Skeletal muscle tissue (tissue), 4 donors: ENCODE data around the gene CCSER1. TPM values are rescaled to one million over a fixed set of nuclear protein-coding genes. Genes with fewer than 3 reads are reported as not detected.

Experiments
- H3K27ac ChIP-seq: one replicate; pipeline ENCODE4 v1.7.0; 2013; ENCODE audit warnings: mild to moderate bottlenecking, low read depth, low read length, inconsistent platforms
- H3K27me3 ChIP-seq, 3 donors: one replicate each; pipeline ENCODE4 v1.7.0; 2013; ENCODE audit warnings: low read length in 3 of 3; ENCODE audit not compliant: control insufficient read depth in 3 of 3, insufficient read depth in 3 of 3
- H3K36me3 ChIP-seq, 3 donors: one replicate each; pipeline ENCODE4 v1.7.0; 2013; ENCODE audit warnings: low read length in 3 of 3; ENCODE audit not compliant: control insufficient read depth in 3 of 3, insufficient read depth in 3 of 3
- H3K4me1 ChIP-seq, 3 donors: one replicate each; pipeline ENCODE4 v1.7.0; 2013; ENCODE audit warnings: low read length in 3 of 3, mild to moderate bottlenecking in 3 of 3; ENCODE audit not compliant: control insufficient read depth in 3 of 3, insufficient read depth in 3 of 3
- H3K4me3 ChIP-seq, 3 donors: one replicate each; pipeline ENCODE4 v1.7.0; 2013; ENCODE audit warnings: low read length in 3 of 3
- H3K9ac ChIP-seq, 3 donors: one replicate each; pipeline ENCODE4 v1.7.0; 2013; ENCODE audit warnings: low read length in 3 of 3, mild to moderate bottlenecking in 3 of 3, moderate library complexity in 2 of 3, low read depth in 1 of 3
- H3K9me3 ChIP-seq, 3 donors: one replicate each; pipeline ENCODE4 v1.7.0; 2013; ENCODE audit warnings: low read length in 3 of 3; ENCODE audit not compliant: control insufficient read depth in 3 of 3
- total RNA-seq: library from RNA; depleted of rRNA; stranded (reverse); fragments of >200 nt; gene quantifications from one replicate; pipeline ENCODE4 v1.2.3, GENCODE V29; 2014
- donor health status: Osteomylitis.

Gene CCSER1
- total RNA-seq, 1 donor from 2014 or later: 1.0 TPM

DNA sequence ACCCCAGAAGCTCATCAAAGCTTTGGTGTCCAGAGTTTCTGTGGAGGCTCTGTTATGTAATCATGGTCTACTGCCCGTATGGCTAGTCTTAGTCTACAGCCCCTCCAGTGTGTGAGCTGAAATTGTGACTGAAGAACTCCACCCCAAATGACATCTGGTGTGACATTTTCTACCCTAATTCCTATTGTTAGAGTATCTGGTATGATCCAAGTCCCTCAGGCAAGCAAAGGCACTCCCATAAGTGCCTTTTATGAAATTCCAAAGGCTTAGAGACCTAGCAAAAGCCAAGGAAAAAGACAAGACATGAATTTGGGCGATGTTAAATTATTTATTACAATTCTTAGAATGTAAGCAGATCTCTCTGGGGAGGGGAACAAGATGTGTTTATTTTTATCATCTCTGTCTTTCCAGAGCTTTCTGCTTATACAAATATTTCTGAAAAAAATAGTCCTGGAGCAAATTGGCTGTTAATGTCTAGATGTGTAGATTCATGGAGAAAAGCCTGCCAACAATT, 417.4 kb downstream of the CCSER1 start:
- H3K4me1 ChIP-seq: no peaks in the 10 kb centered on the region
- H3K27me3 ChIP-seq: no peaks in the 10 kb centered on the region
- no peak overlapping the region for H3K27ac ChIP-seq
- no peaks in the 10 kb centered on the region for H3K36me3 ChIP-seq
- no peak overlapping the region for H3K4me3 ChIP-seq
- H3K9ac ChIP-seq: no peak overlapping the region
- no peaks in the 10 kb centered on the region for H3K9me3 ChIP-seq

DNA sequence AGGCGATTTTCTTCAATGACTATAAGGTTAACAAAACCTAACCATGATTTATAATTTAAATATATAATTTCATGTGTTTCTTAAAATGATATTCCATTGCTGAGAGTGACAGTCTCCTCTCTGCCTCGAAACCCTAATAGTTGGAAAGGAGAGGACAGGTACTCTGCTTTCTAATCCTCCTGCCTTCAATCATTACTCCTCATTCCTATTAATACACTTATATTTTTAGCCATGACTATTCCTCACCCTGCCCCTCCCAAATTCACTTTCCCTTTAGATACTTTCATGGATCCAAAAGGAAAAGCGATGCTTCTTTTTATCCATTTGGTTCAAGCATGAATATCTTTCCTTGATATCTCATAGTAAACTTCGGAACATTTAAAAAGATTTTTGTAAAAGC, 418.2 kb downstream of the CCSER1 start:
- H3K36me3 ChIP-seq: no peaks in the 10 kb centered on the region
- no peak overlapping the region for H3K9ac ChIP-seq
- no peaks in the 10 kb centered on the region for H3K4me1 ChIP-seq
- H3K4me3 ChIP-seq: no peak overlapping the region
- H3K27ac ChIP-seq: no peak overlapping the region
- no peaks in the 10 kb centered on the region for H3K27me3 ChIP-seq
- H3K9me3 ChIP-seq: no peaks in the 10 kb centered on the region

- H3K36me3 ChIP-seq: no peaks in the 10 kb centered on the region
- no peak overlapping the region for H3K27ac ChIP-seq
- no peaks in the 10 kb centered on the region for H3K9me3 ChIP-seq
- no peaks in the 10 kb centered on the region for H3K27me3 ChIP-seq
- H3K4me1 ChIP-seq: no peaks in the 10 kb centered on the region
- no peak overlapping the region for H3K4me3 ChIP-seq
- H3K9ac ChIP-seq: no peak overlapping the region
These were observed 418.9 kb downstream of the CCSER1 start for GRCh38 chr4:90546114-90546513.

DNA sequence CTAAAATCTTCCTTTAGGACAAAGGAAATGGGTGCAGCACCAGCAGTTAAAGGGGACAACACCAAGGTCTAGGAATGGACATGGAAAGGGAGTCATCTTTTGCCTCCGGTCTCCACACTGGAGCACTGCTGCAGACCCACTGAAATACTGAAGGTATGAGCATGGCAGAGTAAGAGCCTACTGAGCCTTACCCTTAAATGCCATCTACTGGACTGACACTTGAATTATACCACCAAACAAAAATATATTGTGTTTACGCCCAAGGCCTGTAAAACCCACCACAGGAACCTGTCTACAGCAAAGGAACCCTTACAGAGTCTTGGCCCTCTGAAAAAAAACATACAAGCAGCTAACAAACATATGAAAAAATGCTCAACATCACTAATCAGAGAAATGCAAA, 443.4 kb downstream of the CCSER1 start:
- Histone ChIP-seq H3K9ac (no peak overlapping the region), H3K36me3 (no peaks in the 10 kb centered on the region), H3K27ac (no peak overlapping the region), H3K4me3 (no peak overlapping the region), H3K27me3 (no peaks in the 10 kb centered on the region), H3K4me1 (no peaks in the 10 kb centered on the region), H3K9me3 (no peaks in the 10 kb centered on the region)

DNA sequence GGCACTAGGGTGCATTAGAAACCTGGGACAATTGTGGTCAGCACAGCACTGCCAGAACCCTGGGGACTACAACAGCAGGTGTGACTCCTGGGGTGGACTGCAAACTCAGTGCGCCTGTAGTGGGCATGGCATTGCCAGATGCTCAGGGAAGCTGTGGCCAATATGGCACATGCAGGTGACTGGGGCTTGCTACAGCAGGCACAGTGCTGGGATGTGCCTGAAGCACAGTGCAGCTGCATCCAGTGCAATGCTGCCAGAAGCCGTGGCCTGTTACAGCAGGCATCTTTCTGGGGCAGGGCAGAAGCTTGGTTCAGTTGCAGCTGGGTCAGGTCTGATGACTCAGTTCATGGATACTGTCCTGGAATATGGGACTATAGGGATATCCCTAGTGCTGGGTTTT, 445.8 kb downstream of the CCSER1 start:
- H3K4me1 ChIP-seq: no peaks in the 10 kb centered on the region
- H3K27ac ChIP-seq: no peak overlapping the region
- no peak overlapping the region for H3K4me3 ChIP-seq
- H3K9me3 ChIP-seq: no peaks in the 10 kb centered on the region
- H3K9ac ChIP-seq: no peak overlapping the region
- no peaks in the 10 kb centered on the region for H3K27me3 ChIP-seq
- H3K36me3 ChIP-seq: no peaks in the 10 kb centered on the region

DNA sequence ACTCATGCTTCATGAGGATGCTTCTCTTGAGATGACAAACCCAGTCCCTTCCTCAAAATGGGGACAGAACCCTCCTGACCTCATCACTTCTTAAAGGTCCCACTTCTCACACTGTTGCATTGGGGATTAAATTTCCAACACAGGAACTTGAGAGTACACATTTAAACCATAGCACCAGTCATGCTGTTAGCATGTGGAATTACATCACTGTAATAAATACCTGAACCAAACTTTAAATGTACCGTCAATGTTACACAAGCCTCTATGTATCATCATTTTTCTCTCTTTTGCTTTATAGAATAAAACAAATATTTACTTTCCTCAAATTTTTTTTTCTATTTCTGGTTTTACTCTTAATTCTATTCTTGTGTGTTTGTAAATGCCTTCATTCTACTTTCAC, 448.2 kb downstream of the CCSER1 start:
- no peaks in the 10 kb centered on the region for H3K36me3 ChIP-seq
- no peaks in the 10 kb centered on the region for H3K9me3 ChIP-seq
- H3K9ac ChIP-seq: no peak overlapping the region
- H3K4me1 ChIP-seq: no peaks in the 10 kb centered on the region
- H3K4me3 ChIP-seq: no peak overlapping the region
- no peak overlapping the region for H3K27ac ChIP-seq
- no peaks in the 10 kb centered on the region for H3K27me3 ChIP-seq

- Histone ChIP-seq H3K9me3 (no peaks in the 10 kb centered on the region), H3K4me3 (no peak overlapping the region), H3K27ac (no peak overlapping the region), H3K4me1 (no peaks in the 10 kb centered on the region), H3K9ac (no peak overlapping the region), H3K36me3 (no peaks in the 10 kb centered on the region), H3K27me3 (no peaks in the 10 kb centered on the region)
These were observed 453.1 kb downstream of the CCSER1 start for GRCh38 chr4:90580326-90580725.

- Histone ChIP-seq H3K9ac (no peak overlapping the region), H3K27ac (no peak overlapping the region), H3K4me3 (no peak overlapping the region), H3K9me3 (no peaks in the 10 kb centered on the region), H3K27me3 (no peaks in the 10 kb centered on the region), H3K4me1 (no peaks in the 10 kb centered on the region), H3K36me3 (no peaks in the 10 kb centered on the region)
These were observed 454.9 kb downstream of the CCSER1 start for GRCh38 chr4:90582087-90582486.

- Histone ChIP-seq H3K9ac (no peak overlapping the region), H3K4me1 (no peaks in the 10 kb centered on the region), H3K36me3 (no peaks in the 10 kb centered on the region), H3K27me3 (no peaks in the 10 kb centered on the region), H3K27ac (no peak overlapping the region), H3K9me3 (no peaks in the 10 kb centered on the region), H3K4me3 (no peak overlapping the region)
These were observed 456.9 kb downstream of the CCSER1 start for GRCh38 chr4:90584051-90584450.

DNA sequence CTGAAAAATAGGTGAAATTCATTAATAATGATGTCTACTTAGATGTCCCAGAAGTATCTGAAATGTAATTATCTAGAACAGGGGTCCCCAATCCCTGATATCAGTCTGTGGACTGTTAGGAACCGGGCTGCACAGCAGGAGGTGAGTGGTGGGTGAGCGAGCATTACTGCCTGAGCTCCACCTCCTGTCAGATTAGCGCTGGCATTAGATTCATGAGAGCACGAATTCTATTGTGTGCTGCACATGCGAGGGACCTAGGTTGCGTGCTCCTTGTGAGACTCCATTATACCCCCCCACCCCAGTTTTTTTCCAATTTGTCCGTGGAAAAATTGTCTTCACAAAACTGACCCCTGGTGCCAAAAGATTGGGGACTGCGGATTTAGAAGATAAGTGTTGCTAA, 458.8 kb downstream of the CCSER1 start:
- Histone ChIP-seq H3K4me3 (no peak overlapping the region), H3K27ac (no peak overlapping the region), H3K9me3 (no peaks in the 10 kb centered on the region), H3K27me3 (no peaks in the 10 kb centered on the region), H3K4me1 (no peaks in the 10 kb centered on the region), H3K36me3 (no peaks in the 10 kb centered on the region), H3K9ac (no peak overlapping the region)

- Histone ChIP-seq H3K27me3 (no peaks in the 10 kb centered on the region), H3K27ac (no peak overlapping the region), H3K4me1 (no peaks in the 10 kb centered on the region), H3K36me3 (no peaks in the 10 kb centered on the region), H3K9me3 (no peaks in the 10 kb centered on the region), H3K9ac (no peak overlapping the region), H3K4me3 (no peak overlapping the region)
These were observed 459.6 kb downstream of the CCSER1 start for GRCh38 chr4:90586799-90587198.
